ENCODE measurements around the gene ASAP3. TPM values are rescaled to one million over a fixed set of nuclear protein-coding genes. Genes with fewer than 3 reads are reported as not detected.
A peak's percentile ranks its signal among the peaks of the same experiment; 100 is the strongest.

The ASAP3 gene
- total RNA-seq, 2 donors from 2014 or later, result 0.37 to 1.0 TPM

DNA sequence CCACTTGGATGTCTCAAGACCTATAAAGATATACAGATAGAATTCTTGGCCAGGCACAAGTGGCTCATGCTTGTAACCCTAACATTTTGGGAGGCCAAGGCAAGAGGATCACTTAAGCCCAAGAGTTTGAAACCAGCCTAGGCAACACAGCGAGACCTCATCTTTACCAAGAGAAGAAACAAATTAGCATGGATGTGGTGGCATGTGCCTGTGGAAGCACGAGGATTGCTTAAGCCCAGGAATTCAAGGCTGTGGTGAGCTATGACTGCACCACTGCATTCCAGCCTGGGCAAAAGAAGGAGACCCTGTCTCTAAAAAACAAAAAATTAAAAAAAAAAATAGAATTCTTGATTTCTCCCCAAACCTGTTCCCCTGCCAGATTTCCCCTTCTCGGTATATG is 8.3 kb downstream of the ASAP3 start:
- H3K4me3 Mint-ChIP-seq, result no peak overlapping the region
- no peaks in the 10 kb centered on the region for H3K4me1 Mint-ChIP-seq
- H3K27me3 Mint-ChIP-seq, result peaks cover 13% of the 10 kb centered on the region
- no peak for ATAC-seq (replicated peaks)
- no peak overlapping the region for H3K27ac Mint-ChIP-seq
- H3K36me3 Mint-ChIP-seq (ENCODE audit: low read depth), result no peaks in the 10 kb centered on the region
- no peaks in the 10 kb centered on the region for H3K9me3 Mint-ChIP-seq

DNA sequence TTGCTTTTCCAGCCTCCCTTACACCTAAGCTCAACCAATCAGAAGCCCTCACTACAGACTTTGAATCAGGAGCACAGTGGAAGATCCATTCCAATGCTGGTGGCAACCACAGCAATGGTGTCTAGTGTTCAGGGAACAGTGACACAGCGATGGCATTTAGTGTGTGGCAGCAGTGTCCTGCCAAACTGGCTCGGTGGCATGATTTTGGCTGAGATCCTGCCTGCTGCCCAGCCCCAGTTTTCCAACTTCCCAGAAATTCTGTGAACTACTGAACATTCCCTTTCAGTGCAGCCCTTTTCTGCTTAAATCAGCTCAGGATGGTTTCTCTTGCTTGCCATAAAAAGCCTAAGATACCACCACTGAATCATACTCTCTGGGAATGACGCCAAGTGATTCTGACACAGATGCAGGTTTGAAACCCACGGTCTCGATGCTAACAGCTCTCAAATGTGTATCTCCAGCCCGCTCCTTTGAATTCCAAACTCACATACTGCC is 8.8 kb downstream of the ASAP3 start:
- peaks cover 13% of the 10 kb centered on the region for H3K27me3 Mint-ChIP-seq
- H3K4me3 Mint-ChIP-seq, result no peak overlapping the region
- no peaks in the 10 kb centered on the region for H3K36me3 Mint-ChIP-seq (ENCODE audit: low read depth)
- no peak overlapping the region for H3K27ac Mint-ChIP-seq
- H3K4me1 Mint-ChIP-seq, result no peaks in the 10 kb centered on the region
- H3K9me3 Mint-ChIP-seq, result no peaks in the 10 kb centered on the region
- no peak for ATAC-seq (replicated peaks)

DNA sequence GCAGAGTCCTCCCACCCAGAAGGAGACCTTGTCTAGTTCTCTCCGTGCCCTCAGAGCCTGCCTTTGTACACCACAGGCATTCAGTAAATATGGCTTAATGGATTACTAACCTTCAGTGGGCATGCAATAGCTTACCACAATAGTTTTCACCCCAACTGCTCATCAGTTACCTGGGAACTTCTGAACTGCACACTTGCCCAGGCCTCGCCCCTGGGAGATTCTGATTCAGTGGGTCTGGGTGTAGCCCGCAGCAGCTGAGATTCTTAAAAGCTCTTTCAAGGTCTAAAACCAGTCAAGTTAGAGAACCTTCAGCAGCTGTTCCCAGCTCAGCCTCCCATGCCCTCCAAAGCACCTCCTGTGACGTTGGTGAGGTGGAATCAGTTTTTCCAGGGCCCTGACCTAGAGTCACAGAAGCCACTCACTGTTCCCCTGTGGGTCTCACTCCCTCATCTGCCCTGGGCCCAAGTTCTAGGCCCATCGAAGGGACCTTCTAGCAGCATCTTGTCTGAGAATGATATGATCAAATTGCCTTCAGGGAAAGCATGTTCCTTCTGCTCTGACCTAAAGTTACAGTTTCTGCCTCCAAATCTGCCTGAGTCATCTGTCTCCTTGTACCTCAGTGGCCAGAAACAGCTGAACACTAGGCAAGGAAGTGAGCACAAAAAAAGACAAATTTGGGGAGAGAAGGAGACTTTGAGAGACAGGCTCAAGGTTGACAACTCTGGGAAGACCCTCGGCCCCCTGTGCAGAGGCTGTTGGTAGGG is 10.8 kb downstream of the ASAP3 start:
- no peaks in the 10 kb centered on the region for H3K36me3 Mint-ChIP-seq (ENCODE audit: low read depth)
- peaks cover 13% of the 10 kb centered on the region for H3K27me3 Mint-ChIP-seq
- H3K4me1 Mint-ChIP-seq, result no peaks in the 10 kb centered on the region
- ATAC-seq (replicated peaks), result no peak
- no peak overlapping the region for H3K4me3 Mint-ChIP-seq
- no peaks in the 10 kb centered on the region for H3K9me3 Mint-ChIP-seq
- no peak overlapping the region for H3K27ac Mint-ChIP-seq

DNA sequence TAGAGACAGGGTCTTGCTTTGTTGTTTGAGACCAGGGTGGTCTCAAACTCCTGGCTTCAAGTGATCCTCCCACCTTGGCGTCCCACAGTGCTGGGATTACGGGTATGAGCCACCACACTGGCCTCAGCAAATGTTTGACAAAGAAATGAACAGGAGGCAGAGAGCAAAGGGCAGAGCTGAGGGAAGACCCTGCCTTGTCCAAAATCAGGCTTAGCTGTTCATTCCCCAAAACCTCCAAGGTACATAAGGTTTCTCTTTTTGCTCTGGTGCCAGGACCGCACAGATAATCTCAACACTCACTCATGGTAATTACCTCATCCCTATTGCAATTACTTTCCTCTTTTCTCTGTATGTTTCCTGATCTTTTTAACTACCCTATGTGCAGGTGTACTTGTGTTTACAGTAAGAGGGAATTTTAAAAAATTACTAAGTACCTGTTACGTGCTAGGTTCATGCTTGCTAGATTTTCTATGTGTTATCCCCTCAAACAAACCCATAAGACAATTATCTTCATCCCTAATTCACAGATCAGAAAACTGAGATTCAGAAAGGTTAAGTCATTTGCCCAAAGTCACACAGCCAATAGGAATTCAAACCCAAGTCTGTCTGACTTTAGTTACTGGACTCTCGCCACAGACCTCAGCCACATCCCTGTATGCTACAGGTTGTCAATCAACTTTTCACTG is 11.5 kb downstream of the ASAP3 start:
- Mint-ChIP-seq H3K9me3 (no peaks in the 10 kb centered on the region), H3K27me3 (peaks cover 12% of the 10 kb centered on the region), H3K36me3 (ENCODE audit: low read depth) (no peaks in the 10 kb centered on the region), H3K4me3 (no peak overlapping the region), H3K4me1 (no peaks in the 10 kb centered on the region), H3K27ac (no peak overlapping the region)
- ATAC-seq (replicated peaks), result no peak

DNA sequence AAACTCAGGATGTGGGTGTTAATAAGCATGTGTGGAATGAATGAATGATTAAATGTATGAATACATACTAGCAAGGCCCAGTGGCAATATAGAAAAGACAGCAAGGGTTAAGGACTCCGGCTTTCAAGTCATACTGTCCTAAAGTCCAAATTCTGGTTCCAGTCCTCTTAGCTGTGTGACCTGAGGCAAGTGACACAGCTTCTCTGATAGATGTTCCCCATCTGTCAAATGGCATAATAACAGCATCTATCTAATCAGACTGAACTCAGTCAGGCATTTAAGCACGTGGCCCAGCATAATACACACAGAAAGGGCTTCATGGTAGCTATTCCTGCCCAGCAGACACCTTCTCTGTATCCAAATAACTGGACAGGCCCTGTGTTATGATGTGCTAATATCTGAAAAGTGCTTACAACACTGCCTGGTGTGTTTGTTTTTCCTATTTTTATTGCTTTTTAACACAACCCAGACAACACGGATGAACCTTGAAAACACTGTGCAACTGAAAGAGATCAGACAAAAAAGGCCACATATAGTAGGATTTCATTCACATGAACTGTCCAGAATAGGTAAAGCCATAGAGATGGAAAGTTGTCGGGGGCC is 12.4 kb downstream of the ASAP3 start:
- no peak overlapping the region for H3K27ac Mint-ChIP-seq
- no peak overlapping the region for H3K4me3 Mint-ChIP-seq
- no peak for ATAC-seq (replicated peaks)
- H3K4me1 Mint-ChIP-seq, result no peaks in the 10 kb centered on the region
- no peaks in the 10 kb centered on the region for H3K36me3 Mint-ChIP-seq (ENCODE audit: low read depth)
- peaks cover 8% of the 10 kb centered on the region for H3K27me3 Mint-ChIP-seq
- no peaks in the 10 kb centered on the region for H3K9me3 Mint-ChIP-seq

DNA sequence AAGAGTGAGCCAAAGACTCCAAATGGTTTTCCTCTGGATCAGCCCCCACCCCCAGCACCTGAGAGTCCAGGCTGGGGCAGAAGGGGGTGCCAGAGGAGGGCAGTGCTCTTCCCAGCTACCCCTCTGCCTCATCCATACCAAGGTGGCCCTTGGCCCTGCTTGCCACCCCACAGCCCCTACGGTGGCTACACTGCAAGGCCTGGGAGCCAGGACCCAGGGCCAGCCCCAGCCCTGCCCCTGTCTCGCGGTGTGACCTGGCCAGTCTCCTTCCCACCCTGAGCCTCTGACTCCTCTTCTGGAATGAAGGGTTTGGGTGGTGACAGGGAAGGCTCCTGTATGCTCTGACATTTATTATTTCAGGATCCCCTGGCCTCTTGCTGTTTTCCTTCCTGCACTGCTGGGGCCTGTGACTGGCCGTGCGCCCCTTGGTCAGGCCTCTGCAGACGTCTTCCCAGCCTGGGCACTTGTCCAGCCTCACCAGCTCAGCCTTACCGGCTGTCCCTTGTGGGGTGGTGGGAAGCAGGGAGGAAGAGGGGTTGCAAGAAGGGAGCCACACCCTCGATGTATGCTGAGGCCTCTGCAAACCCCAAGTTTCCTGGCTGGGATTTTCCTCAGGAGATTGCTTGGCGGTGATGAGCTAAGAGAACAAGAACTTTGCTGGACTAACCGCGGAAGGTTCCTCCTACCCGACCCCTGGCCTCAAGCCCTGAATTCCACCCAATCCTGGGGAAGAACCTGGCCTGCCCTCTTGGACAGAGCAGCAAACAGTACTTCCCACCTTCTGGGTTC is 13.5 kb downstream of the ASAP3 start:
- no peak overlapping the region for H3K4me3 Mint-ChIP-seq
- H3K4me1 Mint-ChIP-seq, result no peaks in the 10 kb centered on the region
- H3K27me3 Mint-ChIP-seq, result peaks cover 3% of the 10 kb centered on the region
- H3K27ac Mint-ChIP-seq, result no peak overlapping the region
- no peaks in the 10 kb centered on the region for H3K36me3 Mint-ChIP-seq (ENCODE audit: low read depth)
- H3K9me3 Mint-ChIP-seq, result no peaks in the 10 kb centered on the region
- no peak for ATAC-seq (replicated peaks)

DNA sequence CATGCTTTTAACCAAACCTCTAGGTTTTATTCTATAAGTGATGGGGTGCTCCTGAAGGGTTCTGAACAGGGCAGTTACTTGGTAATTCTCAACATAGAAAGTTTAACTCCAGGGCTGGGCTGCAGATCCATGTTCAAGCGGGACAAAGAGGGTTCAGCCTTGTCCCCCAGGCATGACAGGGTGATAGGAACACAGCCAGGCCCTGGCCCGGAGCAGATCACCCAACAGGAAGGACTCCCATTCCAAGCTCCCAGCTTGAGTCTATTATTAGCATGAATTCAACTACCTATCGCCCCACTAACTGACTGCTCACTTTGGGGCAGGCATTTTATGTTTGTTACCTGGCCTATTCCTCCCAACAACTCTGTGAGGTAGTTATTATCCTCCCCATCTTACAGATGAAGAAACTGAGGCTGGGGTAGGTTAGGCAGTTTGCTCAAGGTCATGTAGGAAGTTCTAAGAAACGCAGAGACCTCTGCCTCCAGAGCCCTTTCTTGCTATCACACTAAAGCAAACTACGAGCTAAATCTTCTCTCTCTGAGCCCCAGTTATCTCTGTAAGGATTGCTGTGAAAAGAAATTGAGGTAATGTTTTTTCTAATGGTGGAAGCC is 14.5 kb downstream of the ASAP3 start:
- no peak for ATAC-seq (replicated peaks)
- H3K36me3 Mint-ChIP-seq (ENCODE audit: low read depth), result no peaks in the 10 kb centered on the region
- no peak overlapping the region for H3K27ac Mint-ChIP-seq
- H3K27me3 Mint-ChIP-seq, result no peaks in the 10 kb centered on the region
- no peaks in the 10 kb centered on the region for H3K4me1 Mint-ChIP-seq
- no peaks in the 10 kb centered on the region for H3K9me3 Mint-ChIP-seq
- no peak overlapping the region for H3K4me3 Mint-ChIP-seq

DNA sequence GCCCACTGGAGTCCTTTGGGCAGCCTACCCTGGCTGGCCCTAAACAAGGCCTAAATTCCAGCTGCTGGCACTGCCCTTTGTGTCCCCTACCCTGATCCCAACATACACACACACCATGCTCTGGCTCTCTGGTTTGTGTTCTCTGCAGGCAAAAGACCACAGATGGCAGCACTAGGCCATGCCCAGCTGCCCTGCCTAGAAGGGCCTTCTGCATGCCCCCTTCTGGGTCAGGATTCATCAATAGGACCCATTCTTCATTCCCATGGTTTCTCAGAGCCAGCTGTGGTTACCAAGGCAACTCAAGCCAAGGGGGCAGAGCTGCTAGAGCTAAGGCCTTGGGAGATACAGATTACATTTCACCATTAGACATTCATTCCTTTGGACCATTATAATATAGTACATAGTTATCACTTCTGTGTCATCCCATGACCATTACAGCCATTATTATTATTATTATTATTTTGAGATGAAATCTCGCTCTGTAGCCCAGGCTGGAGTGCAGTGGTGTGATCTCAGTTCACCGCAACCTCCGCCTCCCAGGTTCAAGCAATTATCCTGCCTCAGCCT is 17.5 kb downstream of the ASAP3 start:
- ATAC-seq (replicated peaks), result no peak
- Mint-ChIP-seq H3K9me3 (no peaks in the 10 kb centered on the region), H3K4me3 (no peak overlapping the region), H3K27ac (no peak overlapping the region), H3K27me3 (peaks cover 6% of the 10 kb centered on the region), H3K36me3 (ENCODE audit: low read depth) (no peaks in the 10 kb centered on the region), H3K4me1 (no peaks in the 10 kb centered on the region)

DNA sequence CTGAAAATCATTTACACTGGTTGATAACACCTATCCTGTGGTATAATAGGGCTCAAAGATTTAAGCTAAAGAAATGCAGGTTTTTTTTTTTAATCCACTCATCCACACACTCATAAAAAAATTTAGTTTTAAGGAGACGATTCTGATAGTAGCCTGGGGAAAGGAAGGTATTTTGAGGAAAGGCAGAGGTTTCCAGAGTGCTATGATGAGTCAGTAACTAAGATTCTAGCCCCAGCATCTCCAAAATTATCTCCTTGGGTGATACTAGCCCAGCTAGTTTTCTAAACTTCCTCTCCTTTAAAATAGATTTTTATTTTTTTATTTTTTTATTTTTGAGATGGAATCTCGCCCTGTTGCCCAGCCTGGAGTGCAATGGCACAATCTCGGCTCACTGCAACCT is 20.7 kb downstream of the ASAP3 start:
- Mint-ChIP-seq H3K36me3 (ENCODE audit: low read depth) (no peaks in the 10 kb centered on the region), H3K27me3 (peaks cover 6% of the 10 kb centered on the region), H3K4me3 (no peak overlapping the region), H3K4me1 (no peaks in the 10 kb centered on the region), H3K9me3 (no peaks in the 10 kb centered on the region), H3K27ac (no peak overlapping the region)
- no peak for ATAC-seq (replicated peaks)

DNA sequence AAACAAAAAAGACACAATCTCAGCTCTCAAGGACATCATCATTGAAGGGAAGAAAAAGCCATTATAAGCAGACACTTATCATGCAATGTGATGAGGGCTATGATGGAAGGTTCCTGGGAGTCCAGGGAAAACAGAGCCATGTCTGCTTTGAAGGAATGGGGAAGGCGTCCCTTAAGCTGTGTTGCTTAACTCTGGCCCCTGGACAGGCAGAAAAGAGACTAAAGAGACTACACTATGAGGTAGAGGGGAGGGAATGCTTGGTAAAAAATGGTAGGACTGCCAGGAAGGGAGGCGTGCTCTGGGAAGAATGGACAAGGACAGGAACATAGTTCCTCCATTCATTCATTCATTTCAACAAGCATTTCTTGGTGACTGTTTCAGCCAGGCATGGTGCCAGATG is 21.2 kb downstream of the ASAP3 start:
- Mint-ChIP-seq H3K36me3 (ENCODE audit: low read depth) (no peaks in the 10 kb centered on the region), H3K4me1 (no peaks in the 10 kb centered on the region), H3K27ac (no peak overlapping the region), H3K4me3 (no peak overlapping the region), H3K9me3 (no peaks in the 10 kb centered on the region), H3K27me3 (peaks cover 8% of the 10 kb centered on the region)
- no peak for ATAC-seq (replicated peaks)

DNA sequence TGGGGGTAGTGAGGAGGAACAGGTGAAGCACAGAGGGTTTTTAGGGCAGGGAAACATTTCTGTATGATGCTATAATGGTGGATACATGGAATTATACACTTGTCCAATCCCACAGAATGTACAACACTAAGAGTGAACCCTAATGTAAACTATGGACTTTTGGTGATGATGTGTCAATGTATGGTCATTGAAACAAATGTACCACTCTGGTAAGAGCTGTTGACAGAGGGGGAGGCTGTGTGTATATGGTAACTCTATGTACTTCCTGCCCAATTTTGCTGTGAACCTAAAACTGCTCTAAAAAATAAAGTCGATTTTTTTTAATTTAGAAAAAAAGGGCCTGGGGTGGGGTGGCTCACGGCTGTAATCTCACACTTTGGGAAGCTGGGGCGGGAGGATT is 22.9 kb downstream of the ASAP3 start:
- ATAC-seq (replicated peaks), result no peak
- Mint-ChIP-seq H3K36me3 (ENCODE audit: low read depth) (no peaks in the 10 kb centered on the region), H3K9me3 (no peaks in the 10 kb centered on the region)

DNA sequence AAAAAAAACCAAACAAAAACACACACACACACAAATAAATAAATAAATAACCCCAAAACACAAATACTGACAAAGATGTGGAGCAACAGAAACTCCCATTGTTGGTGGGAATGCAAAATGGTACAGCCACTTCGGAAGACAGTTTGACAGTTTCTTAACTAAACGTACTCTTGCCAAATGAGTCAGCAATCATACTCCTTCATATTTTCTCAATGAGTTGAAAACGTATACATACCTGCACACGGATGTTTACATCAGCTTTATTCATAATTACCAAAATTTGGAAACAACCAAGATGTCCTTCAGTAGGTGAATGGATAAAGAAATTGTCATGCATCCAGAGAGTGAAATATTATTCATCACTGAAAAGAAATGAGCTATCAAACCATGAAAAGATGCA is 23.5 kb downstream of the ASAP3 start:
- Mint-ChIP-seq H3K27me3 (peaks cover 15% of the 10 kb centered on the region), H3K4me1 (peaks cover 8% of the 10 kb centered on the region), H3K9me3 (no peaks in the 10 kb centered on the region), H3K4me3 (no peak overlapping the region), H3K27ac (no peak overlapping the region), H3K36me3 (ENCODE audit: low read depth) (no peaks in the 10 kb centered on the region)
- ATAC-seq (replicated peaks), result no peak

More for the DNA sequence above, 22.9 kb downstream of the ASAP3 start:
- H3K27ac Mint-ChIP-seq, result no peak overlapping the region
- H3K4me1 Mint-ChIP-seq, result peaks cover 7% of the 10 kb centered on the region
- H3K27me3 Mint-ChIP-seq, result peaks cover 14% of the 10 kb centered on the region
- no peak overlapping the region for H3K4me3 Mint-ChIP-seq

DNA sequence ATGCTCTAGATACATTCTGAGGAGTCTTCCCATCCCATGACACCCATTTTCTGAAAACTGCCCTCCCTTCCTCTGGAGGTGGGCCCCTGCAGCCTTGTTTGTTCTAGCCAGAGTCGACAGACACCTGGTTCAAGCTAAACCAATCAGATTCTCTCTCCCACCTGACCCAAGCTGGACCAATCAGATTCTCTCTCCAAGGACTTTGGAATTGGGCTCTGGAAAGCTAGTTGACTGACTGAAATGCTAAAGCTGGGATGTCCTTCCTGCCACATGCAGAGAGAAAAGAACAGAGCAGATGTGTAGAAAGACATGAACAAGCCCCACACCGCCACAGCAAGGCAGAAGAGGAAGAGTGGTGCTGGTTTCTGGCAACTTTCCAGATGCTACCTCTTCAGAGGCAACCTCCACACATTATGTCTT is 24.6 kb downstream of the ASAP3 start:
- Mint-ChIP-seq H3K36me3 (ENCODE audit: low read depth) (no peaks in the 10 kb centered on the region), H3K4me1 (peaks cover 13% of the 10 kb centered on the region), H3K9me3 (no peaks in the 10 kb centered on the region), H3K27me3 (peaks cover 22% of the 10 kb centered on the region), H3K4me3 (no peak overlapping the region), H3K27ac (no peak overlapping the region)
- no peak for ATAC-seq (replicated peaks)

DNA sequence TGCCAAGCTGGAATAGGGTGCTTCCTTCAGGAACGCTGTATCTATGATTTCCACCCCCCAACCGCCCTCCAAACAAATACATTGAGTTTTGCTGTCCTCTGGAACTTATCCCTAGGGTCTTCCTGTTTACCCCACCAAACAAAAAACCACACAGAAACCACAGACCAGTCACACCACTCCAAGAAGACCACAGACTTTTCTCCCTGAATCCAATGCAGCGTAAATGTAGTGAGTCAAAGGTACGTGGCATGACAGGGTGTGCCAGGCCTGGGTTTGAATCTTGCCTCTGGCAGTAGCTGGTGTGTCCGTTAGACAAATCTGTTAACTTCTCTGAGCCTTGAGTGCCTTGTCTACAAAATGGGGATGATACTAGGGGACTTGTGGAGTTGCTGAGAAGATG is 27.8 kb downstream of the ASAP3 start:
- ATAC-seq (replicated peaks), result no peak
- H3K27ac Mint-ChIP-seq, result peak overlapping the region; percentile 3
- peaks cover 24% of the 10 kb centered on the region for H3K4me1 Mint-ChIP-seq
- no peaks in the 10 kb centered on the region for H3K36me3 Mint-ChIP-seq (ENCODE audit: low read depth)
- peaks cover 16% of the 10 kb centered on the region for H3K27me3 Mint-ChIP-seq
- H3K9me3 Mint-ChIP-seq, result no peaks in the 10 kb centered on the region
- no peak overlapping the region for H3K4me3 Mint-ChIP-seq

Data from activated T-helper 17 cell treated with anti-CD3 and anti-CD28 coated beads, Interleukin-2, amount 50 U/mL, for 72 hours (primary cell).